MCF 10A (cell line): Measurements from ENCODE around the gene ADK. TPM values are rescaled to one million over a fixed set of nuclear protein-coding genes. Genes with fewer than 3 reads are reported as not detected.

ENCODE experiments used
- BruUV-seq: library from RNA; stranded (reverse); fragments of 400-500 nt; replicated peaks from 2 replicates; lab custom pipeline; 2021; lab: Mats Ljungman, UMichigan
- CTCF ChIA-PET: fragments of 300-600 bp; sonication (Branson Sonifier 250); formaldehyde crosslinking; extraction: SDS; loops from one replicate; lab custom pipeline; 2021; ENCODE audit warnings: antibody characterized with exemption, inconsistent platforms; lab: Yijun Ruan, JAX
- POLR2A ChIA-PET: fragments of 300-600, 350-650 bp; sonication (Branson Sonifier 250); formaldehyde crosslinking; extraction: SDS; loops from one replicate; lab custom pipeline; 2020; ENCODE audit warnings: antibody characterized with exemption, inconsistent platforms; lab: Yijun Ruan, JAX
- DNase-seq: peaks from one replicate; pipeline ENCODE4 v3.0.0-alpha.2; 2018; ENCODE audit not compliant: unreplicated experiment
- H3K27ac Mint-ChIP-seq: one replicate; pipeline ENCODE4 v1.8.0; 2022; ENCODE audit warnings: mild to moderate bottlenecking, low read depth, mixed read lengths; ENCODE audit not compliant: unreplicated experiment
- H3K27me3 Mint-ChIP-seq: one replicate; pipeline ENCODE4 v1.8.0; 2022; ENCODE audit warnings: mixed read lengths; ENCODE audit not compliant: insufficient read depth, unreplicated experiment
- H3K36me3 Mint-ChIP-seq: one replicate; pipeline ENCODE4 v1.8.0; 2022; ENCODE audit warnings: mild to moderate bottlenecking, moderate library complexity, mixed read lengths; ENCODE audit not compliant: insufficient read depth, unreplicated experiment
- H3K4me1 Mint-ChIP-seq: one replicate; pipeline ENCODE4 v1.8.0; 2022; ENCODE audit warnings: mixed read lengths; ENCODE audit not compliant: insufficient read depth, unreplicated experiment
- H3K4me3 Mint-ChIP-seq: one replicate; pipeline ENCODE4 v1.8.0; 2022; ENCODE audit warnings: mild to moderate bottlenecking, moderate library complexity, mixed read lengths; ENCODE audit not compliant: unreplicated experiment
- H3K9me3 Mint-ChIP-seq: one replicate; pipeline ENCODE4 v1.8.0; 2022; ENCODE audit warnings: mixed read lengths; ENCODE audit not compliant: unreplicated experiment
- CTCF ChIP-seq: fragments of 200-600 bp; IDR thresholded peaks from one replicate; pipeline ENCODE4 v1.8.0; 2022; ENCODE audit warnings: antibody characterized with exemption, mild to moderate bottlenecking; ENCODE audit not compliant: unreplicated experiment
- intact Hi-C: fragments of 100-400 bp; cut with micrococcal nuclease; formaldehyde crosslinking; loops from 2 replicates; pipeline ENCODE4 v1.14.1; 2022
- total RNA-seq: library from RNA; stranded (reverse); gene quantifications from 2 replicates; pipeline ENCODE4 v1.2.3, GENCODE V29; 2022

Gene ADK
- total RNA-seq, 1 experiment from 2014 or later: 98.6 TPM

- intact Hi-C loops: no loop called here
- no TSS peak for BruUV-seq
- ChIA-PET POLR2A (interaction anchor here (0.6 kb wide), 1 partner anchor 28 kb away, joined by 3 read pairs; no protein-coding TSS in a partner anchor), CTCF (no interaction called here)
- Mint-ChIP-seq H3K4me1 (no peaks in the 10 kb centered on the region), H3K27me3 (no peaks in the 10 kb centered on the region), H3K9me3 (peaks cover 6% of the 10 kb centered on the region), H3K36me3 (peaks cover 24% of the 10 kb centered on the region), H3K27ac (no peak overlapping the region), H3K4me3 (no peak overlapping the region)
- no peak for TF ChIP-seq CTCF
- DNase-seq: no peak
These were observed 255.0 kb downstream of the ADK start for GRCh38 chr10:74406006-74406405.

DNA sequence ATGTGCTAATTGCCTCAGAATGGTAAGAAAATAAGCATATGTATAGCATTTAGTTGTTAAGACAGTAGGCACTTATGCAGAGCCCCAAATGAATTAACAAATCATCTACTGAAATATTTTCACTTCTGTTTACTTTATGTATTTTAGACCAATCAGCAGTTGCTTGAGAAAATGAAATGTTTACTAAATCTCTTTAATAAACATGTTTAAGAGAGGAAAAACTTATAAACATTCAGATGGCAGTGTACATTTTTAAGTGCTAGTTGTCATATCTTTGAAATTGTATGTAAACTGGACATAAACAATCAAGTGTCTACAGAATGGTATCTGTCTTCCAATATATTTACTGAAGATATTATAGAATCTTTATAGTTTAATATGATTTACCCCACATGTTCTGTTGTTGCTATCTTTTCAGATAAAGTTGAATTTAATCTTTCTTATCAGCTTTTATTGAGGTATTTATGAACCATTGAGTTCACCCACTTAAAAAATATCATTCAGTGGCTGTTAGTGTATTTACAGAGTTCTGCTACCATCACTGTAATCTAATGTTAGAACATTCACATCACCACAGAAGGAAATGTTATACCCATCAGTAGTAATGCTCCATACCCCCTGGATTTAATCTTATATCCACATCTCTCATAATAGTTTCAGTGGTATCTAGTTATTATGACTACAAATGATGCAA, 264.3 kb downstream of the ADK start:
- Mint-ChIP-seq H3K9me3 (no peaks in the 10 kb centered on the region), H3K36me3 (peaks cover 27% of the 10 kb centered on the region), H3K4me1 (no peaks in the 10 kb centered on the region), H3K27me3 (no peaks in the 10 kb centered on the region), H3K27ac (no peak overlapping the region), H3K4me3 (no peak overlapping the region)
- no peak for DNase-seq
- no peak for TF ChIP-seq CTCF
- ChIA-PET POLR2A (no interaction called here), CTCF (no interaction called here)
- no TSS peak for BruUV-seq
- intact Hi-C loops: no loop called here

- TF ChIP-seq CTCF: no peak
- no peaks in the 10 kb centered on the region for H3K9me3 Mint-ChIP-seq
- no peak overlapping the region for H3K4me3 Mint-ChIP-seq
- ChIA-PET CTCF (no interaction called here), POLR2A (interaction anchor here (0.7 kb wide), 1 partner anchor 585 kb away, joined by 3 read pairs; no protein-coding TSS in a partner anchor)
- no peak overlapping the region for H3K27ac Mint-ChIP-seq
- peaks cover 10% of the 10 kb centered on the region for H3K36me3 Mint-ChIP-seq
- DNase-seq: no peak
- no TSS peak for BruUV-seq
- intact Hi-C loops: no loop called here
- no peaks in the 10 kb centered on the region for H3K27me3 Mint-ChIP-seq
- H3K4me1 Mint-ChIP-seq: no peaks in the 10 kb centered on the region
These were observed 266.4 kb downstream of the ADK start for GRCh38 chr10:74417397-74417796.

DNA sequence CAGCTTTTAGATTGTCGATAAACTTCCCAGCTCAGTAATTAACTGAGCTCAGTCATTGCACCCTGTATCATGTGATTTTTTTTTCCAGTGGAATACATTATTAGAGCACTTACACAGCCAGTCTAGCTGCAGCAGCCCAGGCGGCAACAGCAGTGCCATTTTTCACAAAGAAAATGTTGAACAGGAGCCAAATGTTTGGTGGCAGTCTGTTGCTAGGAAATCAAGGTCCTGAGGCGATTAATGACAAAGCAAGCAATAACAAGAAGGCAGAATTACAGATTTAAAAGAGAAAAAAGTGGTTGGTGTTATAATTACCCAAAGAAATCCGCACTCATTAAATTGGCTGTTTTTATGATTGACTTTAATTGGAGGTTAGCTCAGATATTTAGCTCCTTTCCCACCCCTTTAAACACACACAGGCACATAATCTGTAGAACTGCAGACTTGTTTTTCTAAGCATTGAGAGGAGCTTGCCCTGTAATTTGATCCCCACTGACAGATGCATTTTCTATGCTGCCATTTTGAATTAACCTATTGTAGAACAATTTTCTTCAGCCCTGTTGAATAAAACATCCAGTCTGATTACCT, 267.4 kb downstream of the ADK start:
- no peaks in the 10 kb centered on the region for H3K27me3 Mint-ChIP-seq
- H3K27ac Mint-ChIP-seq: no peak overlapping the region
- no peaks in the 10 kb centered on the region for H3K9me3 Mint-ChIP-seq
- ChIA-PET CTCF (interaction anchor here (1.0 kb wide), 1 partner anchor 10 kb away, joined by 4 read pairs; no protein-coding TSS in a partner anchor), POLR2A (interaction anchor here (0.6 to 0.8 kb wide), 2 partner anchors 18 to 586 kb away, joined by 3 read pairs; no protein-coding TSS in a partner anchor)
- peaks cover 6% of the 10 kb centered on the region for H3K36me3 Mint-ChIP-seq
- no peak overlapping the region for H3K4me3 Mint-ChIP-seq
- no peak for TF ChIP-seq CTCF
- intact Hi-C loops: no loop called here
- H3K4me1 Mint-ChIP-seq: no peaks in the 10 kb centered on the region
- no peak for DNase-seq
- no TSS peak for BruUV-seq
